HepG2 (cell line): ENCODE measurements around the gene CATSPERD. TPM values are rescaled to one million over a fixed set of nuclear protein-coding genes. Genes with fewer than 3 reads are reported as not detected.
A peak's percentile ranks its signal among the peaks of the same experiment; 100 is the strongest.

Experiments
- ERF ChIP-seq: IDR thresholded peaks from 2 replicates; pipeline ENCODE4 v1.6.1; 2018; ENCODE audit warnings: missing biosample characterization, missing genetic modification reagents
- GABPB1 ChIP-seq: IDR thresholded peaks from 2 replicates; pipeline ENCODE4 v1.6.1; 2016; ENCODE audit warnings: mild to moderate bottlenecking, missing genetic modification reagents, moderate library complexity, missing compliant biosample characterization
- KAT2B ChIP-seq: fragments of 150-350 bp; IDR thresholded peaks from 2 replicates; pipeline ENCODE4 v1.6.1; 2014; ENCODE audit warnings: low read depth, low read length, borderline replicate concordance
- MIER3 ChIP-seq: IDR thresholded peaks from 2 replicates; pipeline ENCODE4 v1.6.1; 2016; ENCODE audit warnings: missing compliant biosample characterization, borderline replicate concordance
- SOX6 ChIP-seq, 2 experiments: fragments of 450-650 bp in 1 of 2; sonication (generic) in 1 of 2; formaldehyde crosslinking in 1 of 2; IDR thresholded peaks; 2 replicates each; pipeline versions ENCODE4 v1.4.0 to v1.6.1; 2017 to 2020; ENCODE audit warnings: antibody characterized with exemption in 1 of 2, mild to moderate bottlenecking in 1 of 2, missing genetic modification reagents in 1 of 2
- ZMYM2 ChIP-seq: sonication (generic); formaldehyde crosslinking; IDR thresholded peaks from 2 replicates; pipeline ENCODE4 v1.8.0; 2022; ENCODE audit warnings: mild to moderate bottlenecking, missing genetic modification reagents
- ZNF766 ChIP-seq: sonication (generic); formaldehyde crosslinking; IDR thresholded peaks from 2 replicates; pipeline ENCODE4 v1.5.0; 2020; ENCODE audit warnings: missing genetic modification reagents, borderline replicate concordance
- polyA plus RNA-seq, 8 experiments: library from polyadenylated mRNA; depleted of rRNA in 3 of 8; stranded (reverse) in 7 of 8; unstranded in 1 of 8; fragments of >200 nt; fragmentation: Illumina TruSeq in 4 of 8; extraction: Trizol in 4 of 8; gene quantifications; 2 replicates each; pipeline versions ENCODE4 v1.2.1 to v1.2.3, GENCODE V29; 2011 to 2016; ENCODE audit warnings: low read depth in 4 of 8, missing spikeins in 1 of 8, mixed read lengths in 1 of 8; ENCODE audit not compliant: insufficient read depth in 1 of 8
- total RNA-seq, 5 experiments: library from RNA; depleted of rRNA; stranded (reverse); fragments of >200 nt; fragmentation: Illumina TruSeq; extraction: Trizol; gene quantifications; 2 replicates each; pipeline ENCODE4 v1.2.3, GENCODE V29; 2016; ENCODE audit warnings: low read depth in 1 of 5
- TF ChIP-seq, protein P1 (sequence below): sonication (generic); formaldehyde crosslinking; IDR thresholded peaks from one replicate; pipeline ENCODE4 v1.5.1; 2020; ENCODE audit warnings: mild to moderate bottlenecking, missing genetic modification reagents; ENCODE audit errors: not compliant biosample characterization
- TF ChIP-seq, protein P2 (sequence below): sonication (generic); formaldehyde crosslinking; IDR thresholded peaks from 2 replicates; pipeline ENCODE4 v1.4.0; 2020; ENCODE audit warnings: missing genetic modification reagents

Gene CATSPERD
- total and polyA plus RNA-seq, 2 of the 13 experiments (the other 11 are each of a cell fraction or from before 2014, with no cell fraction given) = 0.04 TPM; not detected in 1

DNA sequence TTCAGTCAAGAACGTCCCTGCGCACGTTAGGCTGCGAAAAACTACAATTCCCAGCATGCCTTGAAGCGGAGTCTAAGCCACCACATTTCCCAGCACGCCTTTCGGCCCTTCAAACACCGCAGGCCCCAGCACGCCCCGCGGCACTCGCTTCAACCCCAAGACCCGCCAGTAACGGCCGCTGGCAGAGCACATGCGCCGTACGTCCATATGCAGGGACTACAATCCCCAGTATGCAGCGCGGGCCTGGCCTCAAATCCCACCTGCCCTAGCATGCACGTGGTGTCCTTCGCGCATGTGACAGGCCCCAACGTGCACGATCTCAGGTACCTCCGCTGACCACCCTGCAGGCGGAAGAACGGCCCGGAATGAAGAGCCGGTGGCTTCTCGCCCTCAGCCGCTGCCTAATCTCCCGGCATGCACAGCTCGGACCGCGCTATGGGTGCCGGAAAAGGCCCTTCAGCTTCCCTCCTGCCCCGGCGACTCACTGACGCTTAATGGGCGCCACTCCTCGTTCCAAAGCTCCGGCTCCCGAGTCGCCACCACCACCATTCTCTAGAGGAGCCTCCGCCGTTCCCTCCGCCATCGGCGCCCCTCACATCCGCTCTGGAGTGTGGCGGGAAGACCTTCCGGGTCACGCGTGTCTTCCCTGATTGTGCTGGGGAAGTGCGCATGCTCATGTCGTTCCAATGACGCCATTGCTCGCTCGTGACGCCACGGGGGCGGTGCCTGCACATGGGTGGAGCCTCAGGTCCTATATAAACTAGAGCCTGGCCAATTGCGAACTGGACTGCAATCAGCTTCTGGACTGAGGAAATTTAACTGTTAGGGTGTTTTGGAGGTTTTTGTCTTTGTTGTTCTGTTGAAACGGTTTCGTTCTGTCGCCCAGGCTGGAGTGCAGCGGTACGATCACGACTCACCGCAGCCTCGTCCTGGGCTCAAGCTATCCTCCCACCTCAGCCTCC is 70.4 kb downstream of the CATSPERD start, which contains the start of gene DUS3L (continued):
- TF ChIP-seq, protein P1, sequence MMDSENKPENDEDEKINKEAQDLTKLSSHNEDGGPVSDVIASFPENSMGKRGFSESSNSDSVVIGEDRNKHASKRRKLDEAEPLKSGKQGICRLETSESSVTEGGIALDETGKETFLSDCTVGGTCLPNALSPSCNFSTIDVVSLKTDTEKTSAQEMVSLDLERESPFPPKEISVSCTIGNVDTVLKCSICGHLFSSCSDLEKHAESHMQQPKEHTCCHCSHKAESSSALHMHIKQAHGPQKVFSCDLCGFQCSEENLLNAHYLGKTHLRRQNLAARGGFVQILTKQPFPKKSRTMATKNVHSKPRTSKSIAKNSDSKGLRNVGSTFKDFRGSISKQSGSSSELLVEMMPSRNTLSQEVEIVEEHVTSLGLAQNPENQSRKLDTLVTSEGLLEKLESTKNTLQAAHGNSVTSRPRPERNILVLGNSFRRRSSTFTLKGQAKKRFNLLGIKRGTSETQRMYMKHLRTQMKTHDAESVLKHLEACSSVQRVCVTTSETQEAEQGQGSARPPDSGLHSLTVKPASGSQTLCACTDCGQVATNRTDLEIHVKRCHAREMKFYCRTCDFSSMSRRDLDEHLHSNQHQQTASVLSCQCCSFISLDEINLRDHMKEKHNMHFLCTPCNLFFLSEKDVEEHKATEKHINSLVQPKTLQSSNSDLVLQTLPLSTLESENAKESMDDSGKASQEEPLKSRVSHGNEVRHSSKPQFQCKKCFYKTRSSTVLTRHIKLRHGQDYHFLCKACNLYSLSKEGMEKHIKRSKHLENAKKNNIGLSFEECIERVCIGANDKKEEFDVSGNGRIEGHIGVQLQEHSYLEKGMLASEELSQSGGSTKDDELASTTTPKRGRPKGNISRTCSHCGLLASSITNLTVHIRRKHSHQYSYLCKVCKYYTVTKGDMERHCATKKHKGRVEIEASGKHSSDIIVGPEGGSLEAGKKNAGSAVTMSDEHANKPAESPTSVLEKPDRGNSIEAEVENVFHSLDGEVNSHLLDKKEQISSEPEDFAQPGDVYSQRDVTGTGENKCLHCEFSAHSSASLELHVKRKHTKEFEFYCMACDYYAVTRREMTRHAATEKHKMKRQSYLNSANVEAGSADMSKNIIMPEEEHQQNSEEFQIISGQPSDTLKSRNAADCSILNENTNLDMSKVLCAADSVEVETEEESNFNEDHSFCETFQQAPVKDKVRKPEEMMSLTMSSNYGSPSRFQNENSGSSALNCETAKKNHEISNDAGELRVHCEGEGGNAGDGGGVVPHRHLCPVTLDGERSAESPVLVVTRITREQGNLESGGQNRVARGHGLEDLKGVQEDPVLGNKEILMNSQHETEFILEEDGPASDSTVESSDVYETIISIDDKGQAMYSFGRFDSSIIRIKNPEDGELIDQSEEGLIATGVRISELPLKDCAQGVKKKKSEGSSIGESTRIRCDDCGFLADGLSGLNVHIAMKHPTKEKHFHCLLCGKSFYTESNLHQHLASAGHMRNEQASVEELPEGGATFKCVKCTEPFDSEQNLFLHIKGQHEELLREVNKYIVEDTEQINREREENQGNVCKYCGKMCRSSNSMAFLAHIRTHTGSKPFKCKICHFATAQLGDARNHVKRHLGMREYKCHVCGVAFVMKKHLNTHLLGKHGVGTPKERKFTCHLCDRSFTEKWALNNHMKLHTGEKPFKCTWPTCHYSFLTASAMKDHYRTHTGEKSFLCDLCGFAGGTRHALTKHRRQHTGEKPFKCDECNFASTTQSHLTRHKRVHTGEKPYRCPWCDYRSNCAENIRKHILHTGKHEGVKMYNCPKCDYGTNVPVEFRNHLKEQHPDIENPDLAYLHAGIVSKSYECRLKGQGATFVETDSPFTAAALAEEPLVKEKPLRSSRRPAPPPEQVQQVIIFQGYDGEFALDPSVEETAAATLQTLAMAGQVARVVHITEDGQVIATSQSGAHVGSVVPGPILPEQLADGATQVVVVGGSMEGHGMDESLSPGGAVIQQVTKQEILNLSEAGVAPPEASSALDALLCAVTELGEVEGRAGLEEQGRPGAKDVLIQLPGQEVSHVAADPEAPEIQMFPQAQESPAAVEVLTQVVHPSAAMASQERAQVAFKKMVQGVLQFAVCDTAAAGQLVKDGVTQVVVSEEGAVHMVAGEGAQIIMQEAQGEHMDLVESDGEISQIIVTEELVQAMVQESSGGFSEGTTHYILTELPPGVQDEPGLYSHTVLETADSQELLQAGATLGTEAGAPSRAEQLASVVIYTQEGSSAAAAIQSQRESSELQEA (CRISPR knock-in tag) = peak; percentile 69
- TF ChIP-seq MIER3 (CRISPR knock-in tag) (peak; percentile 65; the same call in 1 of the 2 replicates), ZNF766 (CRISPR knock-in tag) (peak; percentile 15; the same call in 1 of the 2 replicates), ERF (CRISPR knock-in tag) (peak; percentile 75; the same call in 1 of the 2 replicates), KAT2B (no peak), GABPB1 (peak; percentile 97), ZMYM2 (peak; percentile 46), SOX6 (IDR thresholded peaks at IDR 0.05) (no peak), SOX6 (CRISPR knock-in tag; IDR thresholded peaks at IDR 0.05) (peak; percentile 79)
- TF ChIP-seq, protein P2, sequence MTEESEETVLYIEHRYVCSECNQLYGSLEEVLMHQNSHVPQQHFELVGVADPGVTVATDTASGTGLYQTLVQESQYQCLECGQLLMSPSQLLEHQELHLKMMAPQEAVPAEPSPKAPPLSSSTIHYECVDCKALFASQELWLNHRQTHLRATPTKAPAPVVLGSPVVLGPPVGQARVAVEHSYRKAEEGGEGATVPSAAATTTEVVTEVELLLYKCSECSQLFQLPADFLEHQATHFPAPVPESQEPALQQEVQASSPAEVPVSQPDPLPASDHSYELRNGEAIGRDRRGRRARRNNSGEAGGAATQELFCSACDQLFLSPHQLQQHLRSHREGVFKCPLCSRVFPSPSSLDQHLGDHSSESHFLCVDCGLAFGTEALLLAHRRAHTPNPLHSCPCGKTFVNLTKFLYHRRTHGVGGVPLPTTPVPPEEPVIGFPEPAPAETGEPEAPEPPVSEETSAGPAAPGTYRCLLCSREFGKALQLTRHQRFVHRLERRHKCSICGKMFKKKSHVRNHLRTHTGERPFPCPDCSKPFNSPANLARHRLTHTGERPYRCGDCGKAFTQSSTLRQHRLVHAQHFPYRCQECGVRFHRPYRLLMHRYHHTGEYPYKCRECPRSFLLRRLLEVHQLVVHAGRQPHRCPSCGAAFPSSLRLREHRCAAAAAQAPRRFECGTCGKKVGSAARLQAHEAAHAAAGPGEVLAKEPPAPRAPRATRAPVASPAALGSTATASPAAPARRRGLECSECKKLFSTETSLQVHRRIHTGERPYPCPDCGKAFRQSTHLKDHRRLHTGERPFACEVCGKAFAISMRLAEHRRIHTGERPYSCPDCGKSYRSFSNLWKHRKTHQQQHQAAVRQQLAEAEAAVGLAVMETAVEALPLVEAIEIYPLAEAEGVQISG = peak; percentile 89
